Esophagus squamous epithelium (tissue), 5 donors: ENCODE data around the gene WDR49. TPM values are rescaled to one million over a fixed set of nuclear protein-coding genes. Genes with fewer than 3 reads are reported as not detected.

Experiments
- DNase-seq: peaks from one replicate; lab custom pipeline; 2025; lab: John Stamatoyannopoulos, UW
- H3K27ac ChIP-seq, 4 donors: fragments of 200-600 bp; sonication (generic); one replicate each; pipeline ENCODE4 v1.5.1; 2016 to 2019; ENCODE audit warnings: mild to moderate bottlenecking in 1 of 4
- H3K27me3 ChIP-seq, 4 donors: fragments of 200-600 bp; sonication (generic); 1 replicate in 3 of 4; 2 replicates in 1 of 4; pipeline versions ENCODE4 v1.5.1 to v1.6.0; 2017 to 2021; ENCODE audit warnings: antibody characterized with exemption in 1 of 4
- H3K36me3 ChIP-seq, 3 donors: fragments of 200-600 bp; sonication (generic); one replicate each; pipeline ENCODE4 v1.5.1; 2016 to 2019
- H3K4me1 ChIP-seq, 3 donors: fragments of 200-600 bp; sonication (generic); one replicate each; pipeline ENCODE4 v1.5.1; 2017 to 2019
- H3K4me3 ChIP-seq, 4 donors: fragments of 200-600 bp; sonication (generic); 1 replicate in 3 of 4; 2 replicates in 1 of 4; pipeline ENCODE4 v1.5.1; 2016 to 2019; ENCODE audit warnings: mild to moderate bottlenecking in 2 of 4, moderate library complexity in 1 of 4
- H3K9me3 ChIP-seq, 3 donors: fragments of 200-600 bp; sonication (generic); one replicate each; pipeline ENCODE4 v1.5.1; 2016 to 2019
- CTCF ChIP-seq, 6 experiments: fragments of 450-650 bp in 4 of 6; fragments of 200-600 bp in 2 of 6; sonication (generic) in 2 of 6; IDR thresholded peaks; one replicate each; pipeline ENCODE4 v1.5.1; 2016 to 2019; ENCODE audit warnings: antibody characterized with exemption in 6 of 6, mild to moderate bottlenecking in 4 of 6, moderate library complexity in 4 of 6
- POLR2A ChIP-seq, 4 donors: fragments of 450-650 bp; IDR thresholded peaks; one replicate each; pipeline ENCODE4 v1.6.1; 2017; ENCODE audit warnings: antibody characterized with exemption in 4 of 4, mild to moderate bottlenecking in 4 of 4, moderate library complexity in 3 of 4
- WGBS, 2 donors: methylation state at CpG; one replicate each; pipeline ENCODE4 v1.1.5; 2018; 5-methylcytosine and 5-hydroxymethylcytosine counted together
- intact Hi-C: fragments of 100-400 bp; cut with DNase I; formaldehyde crosslinking; loops from one replicate; pipeline ENCODE4 v1.15.0; 2022
- total RNA-seq, 4 donors: library from RNA; depleted of rRNA; stranded (reverse); fragments of >200 nt; gene quantifications; one replicate each; pipeline ENCODE4 v1.1.0, GENCODE V29; 2016
- donor health status: DM: yes; HTN: yes; CAD: no.

WDR49 gene
- total RNA-seq, result 1 to 10 TPM in 3 of 4 donors, not detected in 1; 1.9 to 9.5 (median 7.4) TPM

- Histone ChIP-seq H3K27ac (peak within 1 kb of the TSS in 2 of 4 donors; percentile 43 to 62), H3K4me3 (peak within 1 kb of the TSS in 3 of 4 donors; percentile 16 to 33 (median 16)), H3K36me3 (no peaks in the 10 kb centered on the region), H3K4me1 (peaks cover 0 to 21% (median 6%) of the 10 kb centered on the region in 3 donors), H3K27me3 (no peaks in the 10 kb centered on the region), H3K9me3 (no peaks in the 10 kb centered on the region)
- WGBS, 2 donors, result 16 to 18% methylated on average over 1 of the region's 1 CpG
- no peak for TF ChIP-seq CTCF (IDR thresholded peaks at IDR 0.05)
- no peak for TF ChIP-seq POLR2A (IDR thresholded peaks at IDR 0.05)
- intact Hi-C loops, result no loop called here
- DNase-seq, result no peak
Observed at GRCh38 chr3:167653760-167654159, at the start of gene WDR49. TSS of gene WDR49 (minus strand) at chr3:167653942. CDS start at chr3:167653425, 517 bp downstream.

- TF ChIP-seq CTCF (IDR thresholded peaks at IDR 0.05), result no peak
- TF ChIP-seq POLR2A (IDR thresholded peaks at IDR 0.05), result no peak
- H3K27ac ChIP-seq, result no peak overlapping the region
- no peak for DNase-seq
- H3K9me3 ChIP-seq, result no peaks in the 10 kb centered on the region
- H3K27me3 ChIP-seq, result no peaks in the 10 kb centered on the region
- peaks cover 0 to 52% (median 0%) of the 10 kb centered on the region in 3 donors for H3K36me3 ChIP-seq
- intact Hi-C loops, result no loop called here
- H3K4me1 ChIP-seq, result no peaks in the 10 kb centered on the region
- no peak overlapping the region for H3K4me3 ChIP-seq
- 98 to 100% methylated on average over 2 of the region's 2 CpGs for WGBS, 2 donors
Observed at GRCh38 chr3:167700926-167701325, 47.2 kb upstream of the WDR49 start.

GRCh38 chr3:167700046-167700445, 46.3 kb upstream of the WDR49 start:
- intact Hi-C loops, result no loop called here
- Histone ChIP-seq H3K27me3 (no peaks in the 10 kb centered on the region), H3K4me3 (no peak overlapping the region), H3K4me1 (no peaks in the 10 kb centered on the region), H3K9me3 (no peaks in the 10 kb centered on the region), H3K36me3 (peaks cover 0 to 61% (median 0%) of the 10 kb centered on the region in 3 donors), H3K27ac (no peak overlapping the region)
- TF ChIP-seq POLR2A (IDR thresholded peaks at IDR 0.05) (no peak), CTCF (IDR thresholded peaks at IDR 0.05) (no peak)
- DNase-seq, result no peak
- WGBS, 2 donors, result 89 to 96% methylated on average over 4 of the region's 4 CpGs

- intact Hi-C loops, result no loop called here
Observed at GRCh38 chr3:167694121-167694520, 40.4 kb upstream of the WDR49 start.

GRCh38 chr3:167691366-167691765, 37.6 kb upstream of the WDR49 start:
- intact Hi-C loops, result no loop called here
- no peaks in the 10 kb centered on the region for H3K27me3 ChIP-seq
- WGBS, 2 donors, result 62 to 68% methylated on average over 3 of the region's 3 CpGs
- H3K9me3 ChIP-seq, result no peaks in the 10 kb centered on the region
- H3K4me3 ChIP-seq, result no peak overlapping the region
- DNase-seq, result no peak
- H3K27ac ChIP-seq, result no peak overlapping the region
- TF ChIP-seq POLR2A (IDR thresholded peaks at IDR 0.05), result no peak
- TF ChIP-seq CTCF (IDR thresholded peaks at IDR 0.05), result no peak
- H3K4me1 ChIP-seq, result no peaks in the 10 kb centered on the region
- H3K36me3 ChIP-seq, result peaks cover 2 to 80% (median 6%) of the 10 kb centered on the region in 3 donors

More at GRCh38 chr3:167694121-167694520, 40.4 kb upstream of the WDR49 start:
- Histone ChIP-seq H3K4me3 (no peak overlapping the region), H3K36me3 (peaks cover 2 to 62% (median 6%) of the 10 kb centered on the region in 3 donors), H3K27ac (no peak overlapping the region), H3K27me3 (no peaks in the 10 kb centered on the region), H3K9me3 (no peaks in the 10 kb centered on the region), H3K4me1 (no peaks in the 10 kb centered on the region)
- WGBS, 2 donors, result 93 to 97% methylated on average over 2 of the region's 2 CpGs
- DNase-seq, result no peak
- TF ChIP-seq CTCF (IDR thresholded peaks at IDR 0.05) (no peak), POLR2A (IDR thresholded peaks at IDR 0.05) (no peak)
